ENCODE measurements around the gene MYL12B.
"Not testable (repeated sequence)": the region's sequence is repeated elsewhere in the genome, so short reads cannot be mapped to it uniquely, and the experiment has no call there.

MYL12B gene

GRCh38 chr18:3262234-3263131 lies 550 bp downstream of the MYL12B start:
- DNase-seq (ENCODE audit: low read depth, low spot score) = peak; percentile 54

- DNase-seq (ENCODE audit: low read depth, low spot score) = no peak
Measured at GRCh38 chr18:3263132-3263700, 1.3 kb downstream of the MYL12B start.

GRCh38 chr18:3264362-3264761 lies 2.4 kb downstream of the MYL12B start:
- DNase-seq (ENCODE audit: low read depth, low spot score) = no peak

GRCh38 chr18:3265564-3266033 lies 3.7 kb downstream of the MYL12B start:
- peak; percentile 62 for DNase-seq (ENCODE audit: low read depth, low spot score)

GRCh38 chr18:3266062-3266608 lies 4.2 kb downstream of the MYL12B start:
- no peak for DNase-seq (ENCODE audit: low read depth, low spot score)

- no peak for DNase-seq (ENCODE audit: low read depth, low spot score)
Measured at GRCh38 chr18:3268306-3268705, 6.4 kb downstream of the MYL12B start.

GRCh38 chr18:3269241-3269913 lies 7.4 kb downstream of the MYL12B start:
- no peak for DNase-seq (ENCODE audit: low read depth, low spot score)

- no peak for DNase-seq (ENCODE audit: low read depth, low spot score)
Measured at GRCh38 chr18:3269914-3270299, 8.0 kb downstream of the MYL12B start.

- DNase-seq (ENCODE audit: low read depth, low spot score) = no peak
Measured at GRCh38 chr18:3273042-3273441, 11.1 kb downstream of the MYL12B start.

- DNase-seq (ENCODE audit: low read depth, low spot score) = not testable (repeated sequence)
Measured at GRCh38 chr18:3277643-3278213, 15.8 kb downstream of the MYL12B start.

GRCh38 chr18:3279201-3280185 lies 17.6 kb downstream of the MYL12B start:
- no peak for DNase-seq (ENCODE audit: low read depth, low spot score)

GRCh38 chr18:3281456-3282400 lies 19.8 kb downstream of the MYL12B start:
- DNase-seq (ENCODE audit: low read depth, low spot score) = peak; percentile 87

GRCh38 chr18:3283253-3283863 lies 21.4 kb downstream of the MYL12B start:
- DNase-seq (ENCODE audit: low read depth, low spot score) = no peak

- DNase-seq (ENCODE audit: low read depth, low spot score) = peak; percentile 40
Measured at GRCh38 chr18:3283908-3284307, 22.0 kb downstream of the MYL12B start.

- DNase-seq (ENCODE audit: low read depth, low spot score) = no peak
Measured at GRCh38 chr18:3284501-3284900, 22.6 kb downstream of the MYL12B start.

- DNase-seq (ENCODE audit: low read depth, low spot score) = no peak
Measured at GRCh38 chr18:3286159-3286558, 24.2 kb downstream of the MYL12B start.

GRCh38 chr18:3293196-3293951 lies 31.4 kb downstream of the MYL12B start:
- DNase-seq (ENCODE audit: low read depth, low spot score) = no peak

- DNase-seq (ENCODE audit: low read depth, low spot score) = no peak
Measured at GRCh38 chr18:3294435-3295080, 32.6 kb downstream of the MYL12B start.
